NCI-H1105 (cell line): ENCODE measurements around the gene CDH23.

Experiments
- DNase-seq: peaks from one replicate; lab custom pipeline; 2025; lab: John Stamatoyannopoulos, UW

Gene CDH23

GRCh38 chr10:71725249-71725648, 328.5 kb downstream of the CDH23 start:
- DNase-seq, result no peak

GRCh38 chr10:71725998-71726579, 329.4 kb downstream of the CDH23 start:
- DNase-seq, result no peak

- DNase-seq, result no peak
These were observed 329.9 kb downstream of the CDH23 start for GRCh38 chr10:71726580-71727104.

GRCh38 chr10:71727105-71727737, 330.5 kb downstream of the CDH23 start:
- no peak for DNase-seq

- no peak for DNase-seq
These were observed 331.3 kb downstream of the CDH23 start for GRCh38 chr10:71727738-71728737.

- DNase-seq, result no peak
These were observed 332.5 kb downstream of the CDH23 start for GRCh38 chr10:71729161-71729636.

GRCh38 chr10:71731791-71732190, 335.1 kb downstream of the CDH23 start:
- DNase-seq, result no peak

GRCh38 chr10:71734797-71735196, 338.1 kb downstream of the CDH23 start:
- no peak for DNase-seq

GRCh38 chr10:71735709-71736569, 339.2 kb downstream of the CDH23 start:
- DNase-seq, result no peak

- no peak for DNase-seq
These were observed 339.8 kb downstream of the CDH23 start for GRCh38 chr10:71736570-71736952.

- DNase-seq, result no peak
These were observed 340.5 kb downstream of the CDH23 start for GRCh38 chr10:71737001-71737833.

- no peak for DNase-seq
These were observed 341.1 kb downstream of the CDH23 start for GRCh38 chr10:71737834-71738197.

GRCh38 chr10:71739358-71739900, 342.7 kb downstream of the CDH23 start:
- DNase-seq, result no peak

GRCh38 chr10:71740069-71740653, 343.4 kb downstream of the CDH23 start:
- no peak for DNase-seq

- DNase-seq, result no peak
These were observed 344.3 kb downstream of the CDH23 start for GRCh38 chr10:71741029-71741428.

- DNase-seq, result no peak
These were observed 345.0 kb downstream of the CDH23 start for GRCh38 chr10:71741671-71742070.

GRCh38 chr10:71742301-71743088, 345.8 kb downstream of the CDH23 start:
- DNase-seq, result no peak

- no peak for DNase-seq
These were observed 346.5 kb downstream of the CDH23 start for GRCh38 chr10:71743089-71743838.
